Endodermal cell (in vitro differentiated cells): Measurements from ENCODE around the gene PJA2. TPM values are rescaled to one million over a fixed set of nuclear protein-coding genes. Genes with fewer than 3 reads are reported as not detected.
"Not testable (repeated sequence)": the region's sequence is repeated elsewhere in the genome, so short reads cannot be mapped to it uniquely, and the experiment has no call there.

Source experiments
- DNase-seq: peaks from one replicate; pipeline ENCODE4 v3.0.0-alpha.2; 2017
- H3K27ac ChIP-seq: 2 replicates; pipeline ENCODE4 v1.5.1; 2013; ENCODE audit warnings: mild to moderate bottlenecking, low read depth, low read length, moderate library complexity
- H3K27me3 ChIP-seq: 2 replicates; pipeline ENCODE4 v1.6.1; 2013; ENCODE audit warnings: mild to moderate bottlenecking, low read length, moderate library complexity; ENCODE audit not compliant: insufficient read depth, control insufficient read depth, poor library complexity, severe bottlenecking
- H3K36me3 ChIP-seq: 2 replicates; pipeline ENCODE4 v1.7.0; 2013; ENCODE audit warnings: mild to moderate bottlenecking, low read length, moderate library complexity; ENCODE audit not compliant: control insufficient read depth, insufficient read depth
- H3K4me1 ChIP-seq: one replicate; pipeline ENCODE4 v1.7.0; 2013; ENCODE audit warnings: low read length; ENCODE audit not compliant: control insufficient read depth, insufficient read depth
- H3K4me3 ChIP-seq: 2 replicates; pipeline ENCODE4 v1.5.1; 2013; ENCODE audit warnings: mild to moderate bottlenecking, low read length, moderate library complexity
- H3K9ac ChIP-seq: 2 replicates; pipeline ENCODE4 v1.6.1; 2013; ENCODE audit warnings: mild to moderate bottlenecking, low read length, moderate library complexity; ENCODE audit not compliant: poor library complexity, severe bottlenecking; ENCODE audit errors: extremely low read depth
- H3K9me3 ChIP-seq: 2 replicates; pipeline ENCODE4 v1.6.1; 2013; ENCODE audit warnings: mild to moderate bottlenecking, low read length, moderate library complexity; ENCODE audit not compliant: control insufficient read depth
- H3K27ac Mint-ChIP-seq: 2 replicates; pipeline ENCODE4 v1.8.0; 2020; ENCODE audit warnings: mixed read lengths
- H3K27me3 Mint-ChIP-seq: 2 replicates; pipeline ENCODE4 v1.8.0; 2021; ENCODE audit warnings: mild to moderate bottlenecking, mixed read lengths; ENCODE audit not compliant: insufficient read depth
- H3K36me3 Mint-ChIP-seq: 2 replicates; pipeline ENCODE4 v1.8.0; 2020; ENCODE audit warnings: low read depth, mixed read lengths
- H3K4me1 Mint-ChIP-seq: 2 replicates; pipeline ENCODE4 v1.8.0; 2020; ENCODE audit warnings: mixed read lengths
- H3K4me3 Mint-ChIP-seq: 2 replicates; pipeline ENCODE4 v1.8.0; 2020; ENCODE audit warnings: mild to moderate bottlenecking, moderate library complexity, mixed read lengths
- H3K9me3 Mint-ChIP-seq: 2 replicates; pipeline ENCODE4 v1.8.0; 2020; ENCODE audit warnings: mild to moderate bottlenecking, mixed read lengths
- CTCF ChIP-seq: fragments of 200-600 bp; sonication (generic); conservative IDR thresholded peaks from 2 replicates; pipeline ENCODE4 v1.5.0; 2021; ENCODE audit warnings: antibody characterized with exemption, mild to moderate bottlenecking
- WGBS, 2 experiments: methylation state at CpG; one replicate each; pipeline versions ENCODE4 v1.1.5 to v1.1.7; 2013; ENCODE audit warnings: missing lambda C conversion rate in 2 of 2, mixed read lengths in 1 of 2; ENCODE audit not compliant: insufficient coverage in 1 of 2, insufficient read length in 1 of 2; 5-methylcytosine and 5-hydroxymethylcytosine counted together
- total RNA-seq, 2 donors: library from RNA; stranded (reverse); fragmentation: NEBNext Ultra II Directional in 1 of 2; extraction: Animal tissue kit (Norgen Biotek cat#: 25700) in 1 of 2; gene quantifications; 2 replicates in 1 of 2; 3 replicates in 1 of 2; pipeline ENCODE4 v1.2.1, GENCODE V29; 2021

Gene PJA2
- total RNA-seq, 2 donors from 2014 or later, result 61.9 to 64.7 TPM

- Histone ChIP-seq H3K4me3 (no peak overlapping the region), H3K27me3 (no peaks in the 10 kb centered on the region), H3K4me1 (no peaks in the 10 kb centered on the region), H3K36me3 (no peaks in the 10 kb centered on the region), H3K9ac (no peak overlapping the region), H3K9me3 (peaks cover 5% of the 10 kb centered on the region), H3K27ac (no peak overlapping the region)
- peak; percentile 48 for TF ChIP-seq CTCF
- peak; percentile 56 for DNase-seq
- no peak overlapping the region for H3K4me3 Mint-ChIP-seq
- WGBS, 2 experiments, result 91 to 94% methylated on average over 4 to 6 of the region's 6 CpGs
- no peaks in the 10 kb centered on the region for H3K36me3 Mint-ChIP-seq
- H3K27ac Mint-ChIP-seq, result no peak overlapping the region
- peaks cover 24% of the 10 kb centered on the region for H3K9me3 Mint-ChIP-seq
- no peaks in the 10 kb centered on the region for H3K27me3 Mint-ChIP-seq
- no peaks in the 10 kb centered on the region for H3K4me1 Mint-ChIP-seq
These were observed 118.7 kb downstream of the PJA2 start for GRCh38 chr5:109291090-109291489.

DNA sequence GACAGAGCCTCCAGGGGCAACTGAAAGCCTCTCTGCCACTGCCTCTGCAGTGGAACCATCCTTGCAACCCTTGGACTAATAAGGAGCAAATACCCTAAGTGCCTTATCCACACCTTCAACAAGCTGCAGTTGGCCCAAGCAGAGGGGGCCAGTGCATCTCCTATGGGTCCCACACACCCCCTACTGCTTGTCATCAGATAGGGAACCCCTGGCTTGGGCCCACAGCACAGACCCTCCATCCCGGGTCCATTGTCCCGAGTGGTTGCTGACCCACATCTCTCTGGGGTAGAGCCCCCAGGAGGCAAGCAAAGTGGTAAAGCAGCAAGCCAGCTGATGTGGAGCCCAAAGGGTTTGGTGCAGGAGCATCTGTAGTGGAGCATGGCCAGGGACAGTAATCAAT is 119.5 kb downstream of the PJA2 start:
- H3K36me3 ChIP-seq, result no peaks in the 10 kb centered on the region
- TF ChIP-seq CTCF, result no peak
- peaks cover 13% of the 10 kb centered on the region for H3K9me3 ChIP-seq
- H3K27ac ChIP-seq, result no peak overlapping the region
- Mint-ChIP-seq H3K4me1 (no peaks in the 10 kb centered on the region), H3K36me3 (no peaks in the 10 kb centered on the region), H3K27me3 (no peaks in the 10 kb centered on the region), H3K4me3 (no peak overlapping the region), H3K27ac (no peak overlapping the region), H3K9me3 (peaks cover 33% of the 10 kb centered on the region)
- H3K4me3 ChIP-seq, result no peak overlapping the region
- H3K4me1 ChIP-seq, result no peaks in the 10 kb centered on the region
- no peak for DNase-seq
- 81 to 100% methylated on average over 2 of the region's 2 CpGs for WGBS, 2 experiments
- no peaks in the 10 kb centered on the region for H3K27me3 ChIP-seq
- no peak overlapping the region for H3K9ac ChIP-seq

- not testable (repeated sequence) for H3K4me3 Mint-ChIP-seq, H3K4me1 ChIP-seq, H3K4me3 ChIP-seq, H3K27ac Mint-ChIP-seq, H3K36me3 Mint-ChIP-seq, DNase-seq, H3K27me3 ChIP-seq, H3K4me1 Mint-ChIP-seq, H3K36me3 ChIP-seq, H3K27ac ChIP-seq, H3K27me3 Mint-ChIP-seq, H3K9ac ChIP-seq
- WGBS, 2 experiments, result 89 to 94% methylated on average over 1 to 2 of the region's 4 CpGs
- peaks cover 42% of the 10 kb centered on the region for H3K9me3 Mint-ChIP-seq
- H3K9me3 ChIP-seq, result peaks cover 17% of the 10 kb centered on the region
These were observed 123.1 kb downstream of the PJA2 start for GRCh38 chr5:109286628-109287027.
